HepG2 (cell line): Measurements from ENCODE around the gene USP5. TPM values are rescaled to one million over a fixed set of nuclear protein-coding genes. Genes with fewer than 3 reads are reported as not detected.

Experiments
- ARNT2 ChIP-seq: sonication (generic); formaldehyde crosslinking; IDR thresholded peaks from 2 replicates; pipeline ENCODE4 v1.8.0; 2022; ENCODE audit warnings: mild to moderate bottlenecking, low read depth, missing genetic modification reagents, moderate library complexity
- CREM ChIP-seq, 2 experiments: sonication (generic) in 1 of 2; formaldehyde crosslinking in 1 of 2; IDR thresholded peaks; 2 replicates each; pipeline versions ENCODE4 v1.4.0 to v1.6.1; 2016 to 2020; ENCODE audit warnings: antibody characterized with exemption in 1 of 2, mild to moderate bottlenecking in 1 of 2, missing genetic modification reagents in 1 of 2
- FOXA1 ChIP-seq, 2 experiments: fragments of 450-650 bp in 1 of 2; sonication (generic) in 1 of 2; formaldehyde crosslinking in 1 of 2; IDR thresholded peaks; 2 replicates each; pipeline versions ENCODE4 v1.4.0 to v1.6.1; 2016 to 2020; ENCODE audit warnings: missing genetic modification reagents in 1 of 2
- JUNB ChIP-seq: sonication (generic); formaldehyde crosslinking; IDR thresholded peaks from 2 replicates; pipeline ENCODE4 v1.8.0; 2022; ENCODE audit warnings: missing genetic modification reagents, mild to moderate bottlenecking, borderline replicate concordance
- KDM5A ChIP-seq: fragments of 200-600 bp; sonication (generic); IDR thresholded peaks from 2 replicates; pipeline ENCODE4 v1.7.0; 2018; ENCODE audit warnings: antibody characterized with exemption, mild to moderate bottlenecking, low read length, borderline replicate concordance
- MEF2D ChIP-seq: sonication (generic); formaldehyde crosslinking; IDR thresholded peaks from 2 replicates; pipeline ENCODE4 v1.5.1; 2020; ENCODE audit warnings: mild to moderate bottlenecking, missing genetic modification reagents
- MTF1 ChIP-seq: sonication (generic); formaldehyde crosslinking; IDR thresholded peaks from 2 replicates; pipeline ENCODE4 v1.5.0; 2020; ENCODE audit warnings: missing genetic modification reagents
- MYNN ChIP-seq: sonication (generic); formaldehyde crosslinking; IDR thresholded peaks from 2 replicates; pipeline ENCODE4 v1.4.0; 2020; ENCODE audit warnings: mild to moderate bottlenecking, low read depth, missing genetic modification reagents
- NFYB ChIP-seq: sonication (generic); formaldehyde crosslinking; IDR thresholded peaks from 2 replicates; pipeline ENCODE4 v1.4.0; 2020; ENCODE audit warnings: missing genetic modification reagents
- RXRA ChIP-seq: sonication (generic); formaldehyde crosslinking; IDR thresholded peaks from 2 replicates; pipeline ENCODE4 v1.5.1; 2020; ENCODE audit warnings: missing genetic modification reagents
- SATB2 ChIP-seq: sonication (generic); formaldehyde crosslinking; IDR thresholded peaks from 2 replicates; pipeline ENCODE4 v1.5.0; 2020; ENCODE audit warnings: missing genetic modification reagents
- SKI ChIP-seq: fragments of 450-650 bp; IDR thresholded peaks from one replicate; pipeline ENCODE4 v1.6.1; 2018; ENCODE audit warnings: mild to moderate bottlenecking; ENCODE audit not compliant: partially characterized antibody
- TEAD3 ChIP-seq: optimal IDR thresholded peaks from 2 replicates; pipeline ENCODE3; 2016; ENCODE audit warnings: borderline replicate concordance
- ZNF335 ChIP-seq: sonication (generic); formaldehyde crosslinking; IDR thresholded peaks from 2 replicates; pipeline ENCODE4 v1.4.0; 2020; ENCODE audit warnings: missing genetic modification reagents
- ZNF549 ChIP-seq: sonication (generic); formaldehyde crosslinking; IDR thresholded peaks from 2 replicates; pipeline ENCODE4 v1.5.0; 2020; ENCODE audit warnings: missing genetic modification reagents
- ZNF777 ChIP-seq: sonication (generic); formaldehyde crosslinking; IDR thresholded peaks from 2 replicates; pipeline ENCODE4 v1.4.0; 2020; ENCODE audit warnings: missing genetic modification reagents
- ZSCAN30 ChIP-seq: sonication (generic); formaldehyde crosslinking; IDR thresholded peaks from 2 replicates; pipeline ENCODE4 v1.5.0; 2020; ENCODE audit warnings: mild to moderate bottlenecking, missing genetic modification reagents
- polyA plus RNA-seq, 8 experiments: library from polyadenylated mRNA; depleted of rRNA in 3 of 8; stranded (reverse) in 7 of 8; unstranded in 1 of 8; fragments of >200 nt; fragmentation: Illumina TruSeq in 4 of 8; extraction: Trizol in 4 of 8; gene quantifications; 2 replicates each; pipeline versions ENCODE4 v1.2.1 to v1.2.3, GENCODE V29; 2011 to 2016; ENCODE audit warnings: low read depth in 4 of 8, missing spikeins in 1 of 8, mixed read lengths in 1 of 8; ENCODE audit not compliant: insufficient read depth in 1 of 8
- total RNA-seq, 5 experiments: library from RNA; depleted of rRNA; stranded (reverse); fragments of >200 nt; fragmentation: Illumina TruSeq; extraction: Trizol; gene quantifications; 2 replicates each; pipeline ENCODE4 v1.2.3, GENCODE V29; 2016; ENCODE audit warnings: low read depth in 1 of 5
- TF ChIP-seq, protein P1 (sequence below): sonication (generic); formaldehyde crosslinking; IDR thresholded peaks from 2 replicates; pipeline ENCODE4 v1.4.0; 2020; ENCODE audit warnings: mild to moderate bottlenecking, low read depth, missing genetic modification reagents
- TF ChIP-seq, protein P2 (sequence below): sonication (generic); formaldehyde crosslinking; IDR thresholded peaks from 2 replicates; pipeline ENCODE4 v1.4.0; 2020; ENCODE audit warnings: mild to moderate bottlenecking, missing genetic modification reagents

The USP5 gene
- total and polyA plus RNA-seq, 2 of the 13 experiments (the other 11 are each of a cell fraction or from before 2014, with no cell fraction given), result 39.6 to 56.0 TPM

DNA sequence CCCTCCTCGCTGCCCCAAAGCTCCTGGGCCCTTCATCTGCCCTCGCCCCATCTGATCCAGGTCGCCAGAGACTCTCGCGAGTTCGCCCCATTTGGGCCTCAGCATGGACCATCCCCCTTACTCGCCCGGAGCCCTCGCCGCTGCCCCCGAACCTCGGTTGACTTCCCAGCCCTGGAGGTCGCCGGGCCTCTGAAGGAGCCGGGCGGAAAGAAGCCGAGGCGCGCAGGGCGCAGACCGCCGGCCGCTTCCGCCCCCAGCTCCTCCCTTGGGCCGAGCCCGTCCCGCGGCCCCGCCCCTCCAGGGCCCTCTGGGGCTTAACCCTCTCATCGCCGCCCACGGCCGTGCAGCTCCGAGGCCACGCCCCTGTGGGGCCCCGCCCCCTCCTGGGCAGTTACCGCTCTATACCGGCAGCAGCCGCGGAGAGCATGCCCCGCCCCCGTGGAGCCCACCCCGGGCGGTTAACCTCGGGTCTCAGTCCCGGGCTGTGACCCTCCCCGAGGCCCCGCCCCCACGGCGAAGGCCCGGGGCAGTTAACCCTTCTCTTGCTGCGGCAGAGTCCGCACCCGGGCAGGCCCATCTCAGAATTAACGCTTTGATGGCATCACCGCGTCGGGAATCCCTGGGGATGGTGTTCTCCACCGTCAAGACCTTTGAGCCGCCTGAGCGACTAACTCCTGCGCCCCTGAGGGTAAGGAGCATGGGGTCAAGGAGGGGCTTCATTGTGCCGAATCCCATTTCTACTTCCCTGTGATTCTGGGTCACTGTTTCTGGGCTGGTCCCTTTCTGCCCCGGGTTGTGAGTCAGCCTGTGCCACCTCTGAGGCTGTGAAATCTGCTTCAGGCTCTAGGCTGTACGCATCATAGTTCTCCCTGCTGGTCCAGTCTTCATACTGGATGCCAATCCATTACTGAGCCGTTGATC lies 21.4 kb downstream of the USP5 start, which contains the start of gene SPSB2 (continued):
- peak; percentile 82 for TF ChIP-seq RXRA (CRISPR knock-in tag)
- TF ChIP-seq NFYB, result 0 out of 2 replicates have a peak, but pooled peaks have one; percentile 14
- TF ChIP-seq ARNT2, result peak; percentile 74; the same call in 1 of the 2 replicates
- no peak for TF ChIP-seq ZNF549 (CRISPR knock-in tag)
- peak; percentile 53 for TF ChIP-seq MEF2D (CRISPR knock-in tag)
- TF ChIP-seq CREM (IDR thresholded peaks at IDR 0.05), result peak; percentile 46; the same call in 1 of the 2 replicates
- TF ChIP-seq CREM (CRISPR knock-in tag; IDR thresholded peaks at IDR 0.05), result no peak
- no peak for TF ChIP-seq ZSCAN30 (CRISPR knock-in tag)
- TF ChIP-seq SKI, result no peak
- TF ChIP-seq ZNF777, result no peak
- TF ChIP-seq KDM5A, result peak; percentile 34; the same call in 1 of the 2 replicates
- TF ChIP-seq, protein P1, sequence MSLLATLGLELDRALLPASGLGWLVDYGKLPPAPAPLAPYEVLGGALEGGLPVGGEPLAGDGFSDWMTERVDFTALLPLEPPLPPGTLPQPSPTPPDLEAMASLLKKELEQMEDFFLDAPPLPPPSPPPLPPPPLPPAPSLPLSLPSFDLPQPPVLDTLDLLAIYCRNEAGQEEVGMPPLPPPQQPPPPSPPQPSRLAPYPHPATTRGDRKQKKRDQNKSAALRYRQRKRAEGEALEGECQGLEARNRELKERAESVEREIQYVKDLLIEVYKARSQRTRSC (CRISPR knock-in tag), result no peak
- TF ChIP-seq TEAD3, result peak; percentile 38
- no peak for TF ChIP-seq MTF1 (CRISPR knock-in tag)
- no peak for TF ChIP-seq JUNB (CRISPR knock-in tag)
- TF ChIP-seq, protein P2, sequence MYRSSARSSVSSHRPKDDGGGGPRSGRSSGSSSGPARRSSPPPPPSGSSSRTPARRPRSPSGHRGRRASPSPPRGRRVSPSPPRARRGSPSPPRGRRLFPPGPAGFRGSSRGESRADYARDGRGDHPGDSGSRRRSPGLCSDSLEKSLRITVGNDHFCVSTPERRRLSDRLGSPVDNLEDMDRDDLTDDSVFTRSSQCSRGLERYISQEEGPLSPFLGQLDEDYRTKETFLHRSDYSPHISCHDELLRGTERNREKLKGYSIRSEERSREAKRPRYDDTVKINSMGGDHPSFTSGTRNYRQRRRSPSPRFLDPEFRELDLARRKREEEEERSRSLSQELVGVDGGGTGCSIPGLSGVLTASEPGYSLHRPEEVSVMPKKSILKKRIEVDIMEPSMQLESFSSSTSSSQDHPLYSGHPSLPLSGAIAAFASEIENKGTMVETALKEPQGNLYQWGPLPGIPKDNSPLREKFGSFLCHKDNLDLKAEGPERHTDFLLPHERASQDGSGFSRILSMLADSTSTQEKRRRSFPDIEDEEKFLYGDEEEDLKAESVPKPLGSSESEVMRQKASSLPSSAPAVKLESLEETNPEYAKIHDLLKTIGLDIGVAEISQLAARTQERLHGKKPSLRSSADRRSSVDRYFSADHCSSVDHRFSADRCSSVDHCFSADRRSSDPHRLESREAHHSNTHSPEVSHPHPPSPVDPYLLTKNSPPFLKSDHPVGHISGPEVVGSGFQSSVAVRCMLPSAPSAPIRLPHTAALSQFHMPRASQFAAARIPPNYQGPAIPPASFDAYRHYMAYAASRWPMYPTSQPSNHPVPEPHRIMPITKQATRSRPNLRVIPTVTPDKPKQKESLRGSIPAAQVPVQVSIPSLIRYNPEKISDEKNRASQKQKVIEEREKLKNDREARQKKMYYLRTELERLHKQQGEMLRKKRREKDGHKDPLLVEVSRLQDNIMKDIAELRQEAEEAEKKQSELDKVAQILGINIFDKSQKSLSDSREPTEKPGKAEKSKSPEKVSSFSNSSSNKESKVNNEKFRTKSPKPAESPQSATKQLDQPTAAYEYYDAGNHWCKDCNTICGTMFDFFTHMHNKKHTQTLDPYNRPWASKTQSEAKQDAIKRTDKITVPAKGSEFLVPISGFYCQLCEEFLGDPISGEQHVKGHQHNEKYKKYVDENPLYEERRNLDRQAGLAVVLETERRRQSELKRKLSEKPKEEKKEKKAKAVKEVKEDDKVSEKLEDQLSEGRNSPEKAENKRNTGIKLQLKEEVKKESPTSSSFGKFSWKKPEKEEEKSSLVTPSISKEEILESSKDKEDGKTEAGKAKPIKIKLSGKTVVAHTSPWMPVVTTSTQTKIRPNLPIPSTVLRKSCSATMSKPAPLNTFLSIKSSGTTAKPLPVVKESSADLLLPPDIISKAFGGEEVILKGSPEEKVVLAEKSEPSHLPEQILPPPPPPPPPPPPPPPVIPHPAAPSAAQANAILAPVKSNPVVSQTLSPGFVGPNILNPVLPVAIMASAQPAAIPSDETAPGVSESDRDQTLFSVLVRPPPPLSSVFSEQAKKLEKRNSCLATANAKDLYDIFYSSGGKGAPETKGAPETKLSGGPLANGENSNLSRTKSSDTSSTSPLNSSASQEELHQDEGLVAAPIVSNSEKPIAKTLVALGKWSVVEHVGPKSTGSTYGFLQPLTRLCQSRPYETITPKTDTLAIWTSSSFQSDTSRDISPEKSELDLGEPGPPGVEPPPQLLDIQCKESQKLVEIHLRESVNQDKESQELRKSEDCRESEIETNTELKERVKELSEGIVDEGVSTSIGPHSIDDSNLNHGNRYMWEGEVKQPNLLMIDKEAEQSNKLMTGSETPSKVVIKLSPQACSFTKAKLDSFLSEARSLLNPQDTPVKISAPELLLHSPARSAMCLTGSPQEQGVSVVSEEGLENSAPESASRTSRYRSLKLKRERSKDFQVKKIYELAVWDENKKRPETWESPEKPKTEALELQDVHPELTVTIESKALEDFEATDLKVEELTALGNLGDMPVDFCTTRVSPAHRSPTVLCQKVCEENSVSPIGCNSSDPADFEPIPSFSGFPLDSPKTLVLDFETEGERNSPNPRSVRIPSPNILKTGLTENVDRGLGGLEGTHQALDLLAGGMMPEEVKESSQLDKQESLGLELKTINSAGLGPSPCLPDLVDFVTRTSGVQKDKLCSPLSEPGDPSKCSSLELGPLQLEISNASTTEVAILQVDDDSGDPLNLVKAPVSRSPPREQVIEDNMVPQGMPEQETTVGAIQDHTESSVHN, result no peak
- no peak; the same call in 1 of the 2 replicates for TF ChIP-seq ZNF335 (CRISPR knock-in tag)
- TF ChIP-seq MYNN (CRISPR knock-in tag), result 0 out of 2 replicates have a peak, but pooled peaks have one; percentile 19
- no peak for TF ChIP-seq FOXA1 (IDR thresholded peaks at IDR 0.05)
- no peak for TF ChIP-seq FOXA1 (CRISPR knock-in tag; IDR thresholded peaks at IDR 0.05)
- no peak for TF ChIP-seq SATB2 (CRISPR knock-in tag)
